OCI-LY7 (cell line): Measurements from ENCODE around the gene RHOB. TPM values are rescaled to one million over a fixed set of nuclear protein-coding genes. Genes with fewer than 3 reads are reported as not detected.
A peak's percentile ranks its signal among the peaks of the same experiment; 100 is the strongest.

Experiments
- BruUV-seq: library from RNA; stranded (reverse); fragments of 400-500 nt; replicated peaks from 2 replicates; lab custom pipeline; 2021; lab: Mats Ljungman, UMichigan
- CTCF ChIA-PET: fragments of 300-600 bp; sonication (Branson Sonifier 250); formaldehyde crosslinking; loops from one replicate; lab custom pipeline; 2022; ENCODE audit warnings: antibody characterized with exemption; ENCODE audit not compliant: unreplicated experiment; lab: Charles Lee
- POLR2A ChIA-PET: fragments of 300-600 bp; sonication (Branson Sonifier 250); formaldehyde crosslinking; loops from one replicate; lab custom pipeline; 2022; ENCODE audit warnings: antibody characterized with exemption; lab: Charles Lee
- DNase-seq: peaks from one replicate; pipeline ENCODE4 v3.0.0-alpha.2; 2015; ENCODE audit warnings: low spot score
- H2AFZ ChIP-seq: fragments of 200-600 bp; sonication (generic), shearing (Covaris generic); 2 replicates; pipeline ENCODE4 v1.6.1; 2014; ENCODE audit warnings: mild to moderate bottlenecking, antibody characterized with exemption, low read length, moderate library complexity
- H3K27ac ChIP-seq: fragments of 200-600 bp; sonication (generic); 2 replicates; pipeline ENCODE4 v1.5.1; 2014; ENCODE audit warnings: mixed run types, low read depth, mild to moderate bottlenecking, moderate library complexity, low read length, inconsistent platforms; ENCODE audit not compliant: poor library complexity, severe bottlenecking
- H3K36me3 ChIP-seq: fragments of 200-600 bp; sonication (generic); 2 replicates; pipeline ENCODE4 v1.6.1; 2014; ENCODE audit warnings: mild to moderate bottlenecking, antibody characterized with exemption, low read length, moderate library complexity, mixed read lengths; ENCODE audit not compliant: insufficient read depth
- H3K4me1 ChIP-seq: fragments of 200-600 bp; sonication (generic); 2 replicates; pipeline ENCODE4 v1.5.1; 2014; ENCODE audit warnings: mild to moderate bottlenecking, low read length; ENCODE audit not compliant: insufficient read depth, poor library complexity, severe bottlenecking
- H3K4me2 ChIP-seq: fragments of 200-600 bp; sonication (generic); 2 replicates; pipeline ENCODE4 v1.6.1; 2014; ENCODE audit warnings: mild to moderate bottlenecking, low read length
- H3K4me3 ChIP-seq: fragments of 200-600 bp; sonication (generic); 2 replicates; pipeline ENCODE4 v1.5.1; 2014; ENCODE audit warnings: mild to moderate bottlenecking, low read depth, low read length; ENCODE audit not compliant: poor library complexity, severe bottlenecking
- H3K79me2 ChIP-seq: fragments of 200-600 bp; sonication (generic); 2 replicates; pipeline ENCODE4 v1.6.1; 2016; ENCODE audit warnings: low read depth, mild to moderate bottlenecking, low read length, moderate library complexity, mixed read lengths; ENCODE audit not compliant: insufficient read depth
- H3K9me2 ChIP-seq: fragments of 200-600 bp; sonication (generic); 2 replicates; pipeline ENCODE4 v1.6.1; 2016; ENCODE audit warnings: mild to moderate bottlenecking, low read length, mixed read lengths; ENCODE audit not compliant: insufficient read depth
- H3K9me3 ChIP-seq: fragments of 200-600 bp; sonication (generic); 2 replicates; pipeline ENCODE4 v1.6.1; 2014; ENCODE audit warnings: mild to moderate bottlenecking, mixed run types, low read length, mixed read lengths
- H4K20me1 ChIP-seq: fragments of 200-600 bp; sonication (generic); 2 replicates; pipeline ENCODE4 v1.6.1; 2014; ENCODE audit warnings: mild to moderate bottlenecking, antibody characterized with exemption, low read length, moderate library complexity, mixed read lengths; ENCODE audit not compliant: insufficient read depth
- EZH2phosphoT487 ChIP-seq: fragments of 200-600 bp; sonication (generic); IDR thresholded peaks from 2 replicates; pipeline ENCODE4 v1.6.1; 2018; ENCODE audit warnings: low read depth, borderline replicate concordance, mild to moderate bottlenecking, mixed run types, antibody characterized with exemption, low read length, moderate library complexity, mixed read lengths
- intact Hi-C: fragments of 100-400 bp; cut with micrococcal nuclease; formaldehyde crosslinking; loops from one replicate; pipeline ENCODE4 v1.10.0; 2022; ENCODE audit not compliant: unreplicated experiment
- total RNA-seq, 2 experiments: library from RNA; depleted of rRNA in 1 of 2; stranded (reverse); fragments of >200 nt in 1 of 2; shearing (Covaris generic) in 1 of 2; gene quantifications; 2 replicates each; pipeline ENCODE4 v1.2.3, GENCODE V29; 2014 to 2022
- TF ChIP-seq, protein P1 (sequence below): fragments of 200-600 bp; sonication (generic); conservative IDR thresholded peaks from 2 replicates; pipeline ENCODE4 v1.5.1; 2014; ENCODE audit warnings: mild to moderate bottlenecking, antibody characterized with exemption, low read length, moderate library complexity, mixed read lengths

RHOB gene
- total RNA-seq, 2 experiments from 2014 or later = 0.36 TPM; not detected in 1

DNA sequence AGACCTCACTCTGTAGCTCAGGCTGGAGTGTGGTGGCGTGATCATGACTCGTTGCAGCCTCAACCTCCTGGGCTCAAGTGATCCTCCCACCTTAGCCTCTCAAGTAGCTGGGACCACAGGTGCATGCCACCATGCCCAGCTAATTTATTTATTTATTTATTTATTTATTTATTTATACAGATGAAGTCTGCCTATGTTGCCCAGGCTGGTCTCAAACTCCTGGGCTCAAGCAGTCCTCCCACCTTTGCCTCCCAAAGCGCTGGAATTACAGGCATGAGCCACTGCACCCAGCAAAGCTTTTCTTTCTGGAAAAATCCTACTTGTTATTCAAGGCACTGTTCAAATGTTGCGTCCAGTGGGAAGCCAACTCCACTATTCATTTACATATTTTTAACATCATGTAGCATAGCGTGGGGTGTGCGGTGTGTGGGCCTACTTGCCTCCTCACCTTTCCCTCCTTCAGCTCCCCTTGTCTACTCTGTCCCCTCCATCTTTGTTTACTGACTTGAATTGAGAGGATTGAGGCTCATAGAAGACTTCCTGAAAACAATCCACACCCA lies 6.8 kb upstream of the RHOB start:
- H3K79me2 ChIP-seq = no peaks in the 10 kb centered on the region
- ChIA-PET POLR2A (interaction anchor here (0.6 to 1.1 kb wide), 5 partner anchors 15 to 310 kb away, joined by 3 to 4 read pairs (median 3); no protein-coding TSS in a partner anchor), CTCF (interaction anchor here (0.7 kb wide), 1 partner anchor 513 kb away, joined by 3 read pairs; no protein-coding TSS in a partner anchor)
- H3K27ac ChIP-seq = no peak overlapping the region
- no peaks in the 10 kb centered on the region for H4K20me1 ChIP-seq
- H3K4me1 ChIP-seq = no peaks in the 10 kb centered on the region
- no peaks in the 10 kb centered on the region for H3K9me3 ChIP-seq
- H3K4me3 ChIP-seq = no peak overlapping the region
- no peak for DNase-seq
- intact Hi-C loops = no loop called here
- no peak overlapping the region for H3K4me2 ChIP-seq
- H2AFZ ChIP-seq = no peak overlapping the region
- no TSS peak for BruUV-seq
- no peaks in the 10 kb centered on the region for H3K9me2 ChIP-seq
- TF ChIP-seq, protein P1, sequence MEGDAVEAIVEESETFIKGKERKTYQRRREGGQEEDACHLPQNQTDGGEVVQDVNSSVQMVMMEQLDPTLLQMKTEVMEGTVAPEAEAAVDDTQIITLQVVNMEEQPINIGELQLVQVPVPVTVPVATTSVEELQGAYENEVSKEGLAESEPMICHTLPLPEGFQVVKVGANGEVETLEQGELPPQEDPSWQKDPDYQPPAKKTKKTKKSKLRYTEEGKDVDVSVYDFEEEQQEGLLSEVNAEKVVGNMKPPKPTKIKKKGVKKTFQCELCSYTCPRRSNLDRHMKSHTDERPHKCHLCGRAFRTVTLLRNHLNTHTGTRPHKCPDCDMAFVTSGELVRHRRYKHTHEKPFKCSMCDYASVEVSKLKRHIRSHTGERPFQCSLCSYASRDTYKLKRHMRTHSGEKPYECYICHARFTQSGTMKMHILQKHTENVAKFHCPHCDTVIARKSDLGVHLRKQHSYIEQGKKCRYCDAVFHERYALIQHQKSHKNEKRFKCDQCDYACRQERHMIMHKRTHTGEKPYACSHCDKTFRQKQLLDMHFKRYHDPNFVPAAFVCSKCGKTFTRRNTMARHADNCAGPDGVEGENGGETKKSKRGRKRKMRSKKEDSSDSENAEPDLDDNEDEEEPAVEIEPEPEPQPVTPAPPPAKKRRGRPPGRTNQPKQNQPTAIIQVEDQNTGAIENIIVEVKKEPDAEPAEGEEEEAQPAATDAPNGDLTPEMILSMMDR = no peak
- no peak for TF ChIP-seq EZH2phosphoT487
- H3K36me3 ChIP-seq = no peaks in the 10 kb centered on the region

DNA sequence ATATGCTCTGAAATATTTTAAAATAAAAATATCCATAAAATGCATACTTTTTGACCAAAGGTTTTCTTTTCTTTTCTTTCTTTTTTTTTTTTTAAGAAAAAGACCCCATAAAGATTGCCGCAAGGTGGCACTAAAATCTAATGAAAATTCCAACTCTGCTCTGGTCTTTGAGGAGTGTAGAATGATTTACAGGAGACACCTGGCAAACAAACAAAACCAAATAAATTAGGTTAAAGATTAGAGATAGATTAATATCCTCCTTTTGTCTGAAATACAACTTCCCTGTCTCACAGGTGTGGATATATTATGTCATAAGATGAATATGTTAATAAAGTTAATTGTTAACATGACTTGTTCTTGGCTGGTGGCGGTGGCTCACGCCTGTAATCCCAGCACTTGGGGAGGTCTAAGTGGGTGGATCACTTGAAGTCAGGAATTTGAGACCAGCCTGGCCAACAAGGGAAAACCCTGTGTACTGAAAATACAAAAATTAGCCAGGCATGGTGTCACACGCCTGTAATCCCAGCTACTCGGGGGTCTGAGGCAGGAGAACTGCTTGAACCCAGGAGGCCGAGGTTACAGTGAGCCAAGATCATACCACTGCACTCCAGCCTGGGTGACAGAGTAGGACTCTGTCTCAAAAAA lies 3.5 kb upstream of the RHOB start:
- ChIA-PET POLR2A (interaction anchor here (1.2 kb wide), 1 partner anchor 200 kb away, joined by 6 read pairs; no protein-coding TSS in a partner anchor), CTCF (interaction anchor here (0.6 to 0.8 kb wide), 2 partner anchors 170 to 218 kb away, joined by 3 to 4 read pairs; no protein-coding TSS in a partner anchor)
- intact Hi-C loops = loop anchor here (1.0 kb wide), 2 partner anchors 192 to 199 kb away; no protein-coding TSS in a partner anchor
- peak; percentile 55 for DNase-seq
- peaks cover 3% of the 10 kb centered on the region for H3K4me1 ChIP-seq
- H3K79me2 ChIP-seq = no peaks in the 10 kb centered on the region
- no peaks in the 10 kb centered on the region for H4K20me1 ChIP-seq
- H3K36me3 ChIP-seq = no peaks in the 10 kb centered on the region
- H3K9me2 ChIP-seq = no peaks in the 10 kb centered on the region
- H3K9me3 ChIP-seq = no peaks in the 10 kb centered on the region
- no peak overlapping the region for H3K4me2 ChIP-seq
- TF ChIP-seq, protein P1 = peak; percentile 90
- TF ChIP-seq EZH2phosphoT487 = no peak
- no peak overlapping the region for H3K27ac ChIP-seq
- BruUV-seq = no TSS peak
- H3K4me3 ChIP-seq = no peak overlapping the region
- no peak overlapping the region for H2AFZ ChIP-seq
